Measurements from ENCODE around the gene AVPI1.
"Not testable (repeated sequence)": the region's sequence is repeated elsewhere in the genome, so short reads cannot be mapped to it uniquely, and the experiment has no call there.

Gene AVPI1

GRCh38 chr10:97639090-97639489, 48.0 kb downstream of the AVPI1 start:
- not testable (repeated sequence) for DNase-seq

- DNase-seq = no peak
Measured at GRCh38 chr10:97635577-97635976, 51.5 kb downstream of the AVPI1 start.

- DNase-seq = peak; percentile 8
Measured at GRCh38 chr10:97633921-97634320, 53.1 kb downstream of the AVPI1 start.

GRCh38 chr10:97632949-97633884, 53.8 kb downstream of the AVPI1 start, which contains the start of gene MORN4:
Gene MORN4 (minus strand): TSS chr10:97633500. CDS start chr10:97619653, 13,847 bp downstream.
- DNase-seq = peak; percentile 94

- DNase-seq = no peak
Measured at GRCh38 chr10:97631098-97631497, 55.9 kb downstream of the AVPI1 start.

GRCh38 chr10:97629289-97629688, 57.8 kb downstream of the AVPI1 start:
- no peak for DNase-seq

GRCh38 chr10:97628228-97628627, 58.8 kb downstream of the AVPI1 start:
- no peak for DNase-seq

- no peak for DNase-seq
Measured at GRCh38 chr10:97627731-97628130, 59.3 kb downstream of the AVPI1 start.

Data from NCI-H345 (cell line).